Stimulated activated CD4-positive, alpha-beta T cell treated with anti-CD3 and anti-CD28 coated beads, Interleukin-15, amount 100 ng/mL, for 24 hours (primary cell): ENCODE data around the gene C1QTNF1.

Experiments
- DNase-seq: peaks from one replicate; pipeline ENCODE4 v3.0.0-alpha.2; 2020

Gene C1QTNF1

GRCh38 chr17:79082311-79083190, 58.6 kb downstream of the C1QTNF1 start:
- peak; percentile 61 for DNase-seq

GRCh38 chr17:79083191-79083971, 59.4 kb downstream of the C1QTNF1 start:
- no peak for DNase-seq

DNA sequence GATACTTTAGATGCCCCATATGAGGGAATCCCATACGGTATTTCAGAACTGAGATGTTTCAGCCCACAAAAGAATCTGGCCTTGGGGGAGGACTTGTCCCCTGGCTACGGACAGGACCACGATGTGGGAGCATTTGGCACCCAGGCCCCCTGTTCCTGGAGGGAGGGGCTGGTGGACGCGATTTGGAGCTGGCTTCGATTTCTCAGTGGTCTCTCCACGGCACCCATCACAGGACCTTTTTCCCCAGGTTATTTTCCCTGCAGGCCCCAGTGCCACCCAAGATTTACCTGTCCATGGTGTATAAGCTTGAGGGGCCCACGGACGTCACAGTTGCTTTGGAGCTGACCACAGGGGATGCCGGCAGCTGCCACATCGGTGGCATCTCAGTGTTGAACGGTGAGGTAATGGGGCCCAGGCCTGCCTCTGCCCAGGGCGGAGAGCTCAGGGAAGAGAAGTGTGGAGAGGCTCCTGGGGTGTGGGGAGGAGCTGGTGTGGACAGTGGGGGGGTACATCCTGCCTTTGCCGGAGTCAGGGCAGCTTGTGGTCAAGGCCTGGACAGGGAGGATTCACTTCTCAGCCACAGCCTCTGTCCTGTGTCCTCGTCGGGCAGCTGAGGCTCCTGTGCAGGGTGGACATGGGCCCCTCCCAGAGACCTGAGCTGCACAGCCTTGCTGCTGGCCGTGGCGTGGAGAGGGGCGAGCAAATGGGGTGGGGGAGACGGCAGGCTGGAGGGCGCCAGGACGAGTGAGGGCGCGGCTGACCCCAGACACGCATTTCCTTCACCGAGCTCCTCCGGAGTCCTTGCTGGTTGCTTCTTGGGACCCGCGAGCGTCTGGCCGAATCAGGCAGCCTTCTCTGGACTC, 60.6 kb downstream of the C1QTNF1 start:
- no peak for DNase-seq

GRCh38 chr17:79085154-79085920, 61.4 kb downstream of the C1QTNF1 start:
- no peak for DNase-seq

- DNase-seq: no peak
Measured at GRCh38 chr17:79085921-79086551, 62.1 kb downstream of the C1QTNF1 start.

GRCh38 chr17:79086609-79087427, 62.8 kb downstream of the C1QTNF1 start:
- no peak for DNase-seq

GRCh38 chr17:79087428-79088143, 63.6 kb downstream of the C1QTNF1 start:
- DNase-seq: peak; percentile 82

DNA sequence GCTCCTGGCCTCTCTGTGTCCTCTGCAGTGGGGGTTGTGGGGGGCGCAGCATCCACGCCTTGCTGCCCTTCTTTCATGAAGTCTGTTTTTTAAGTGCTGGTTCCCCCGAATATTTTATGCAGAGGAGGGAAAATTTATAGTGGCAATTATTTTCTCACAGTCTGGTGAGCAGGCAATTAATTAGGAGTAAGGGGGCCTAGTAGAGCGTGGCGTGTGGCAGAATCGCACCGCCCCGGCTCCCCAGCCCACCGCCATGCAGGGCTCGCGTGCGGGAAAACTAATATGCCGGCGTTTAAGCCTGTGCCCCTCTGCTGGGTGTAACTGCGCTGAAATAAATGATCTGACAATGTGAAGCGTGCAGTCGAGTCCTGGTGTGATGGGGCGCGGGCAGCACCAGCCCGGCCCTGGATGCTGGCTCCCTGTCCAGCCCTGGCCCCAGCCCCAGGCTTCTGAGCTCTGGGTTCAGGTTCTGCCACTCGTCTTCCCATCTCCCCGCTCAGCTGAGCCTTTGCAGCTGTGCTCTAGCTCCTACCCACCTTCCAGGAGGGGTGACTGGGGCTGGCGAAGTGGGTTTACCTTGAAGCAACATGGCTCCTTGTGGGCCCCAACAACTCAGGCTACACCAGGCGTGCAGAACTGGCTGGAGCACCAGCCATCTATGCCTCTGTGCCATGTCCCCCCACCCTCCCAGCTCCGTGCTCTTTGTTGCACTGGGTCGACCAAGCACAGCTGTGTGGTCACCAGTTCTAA, 64.5 kb downstream of the C1QTNF1 start:
- DNase-seq: no peak

- DNase-seq: no peak
Measured at GRCh38 chr17:79088997-79089328, 65.0 kb downstream of the C1QTNF1 start.

DNA sequence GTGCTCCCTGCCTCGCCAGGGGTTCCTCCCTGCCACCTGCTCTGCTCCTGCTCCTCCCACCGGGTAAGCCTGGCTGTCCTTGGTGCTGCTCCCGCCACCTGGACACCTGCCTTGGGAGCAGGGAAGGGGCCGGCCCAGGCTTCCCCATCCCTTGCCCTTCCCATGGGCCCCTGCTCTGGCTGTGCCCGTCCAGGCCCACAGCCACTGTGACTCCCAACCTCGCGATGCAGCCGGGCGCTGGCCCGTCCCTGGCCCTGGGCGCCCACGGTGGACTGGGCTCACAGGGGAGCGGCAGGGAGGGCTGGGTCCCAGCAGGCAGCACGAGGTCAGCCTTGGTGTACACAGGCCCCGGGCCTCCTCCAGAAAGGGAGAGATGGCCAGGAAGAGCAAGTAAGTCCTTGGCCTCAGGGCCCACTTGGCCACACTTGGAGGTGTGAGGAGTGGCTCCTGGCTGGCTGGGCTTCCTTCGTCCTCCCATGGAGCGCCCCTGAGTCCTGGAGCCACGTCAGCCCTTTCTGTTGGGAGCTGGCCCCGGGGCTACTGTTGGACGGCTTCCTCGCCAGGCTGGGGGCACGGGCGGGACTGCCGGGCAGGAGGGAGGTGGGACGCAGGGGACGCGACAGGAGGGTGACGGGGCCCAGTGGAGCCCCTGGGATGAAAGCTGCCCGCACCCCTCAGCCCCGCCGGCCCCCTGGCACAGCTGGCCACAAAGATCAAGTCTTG, 65.9 kb downstream of the C1QTNF1 start:
- DNase-seq: no peak

DNA sequence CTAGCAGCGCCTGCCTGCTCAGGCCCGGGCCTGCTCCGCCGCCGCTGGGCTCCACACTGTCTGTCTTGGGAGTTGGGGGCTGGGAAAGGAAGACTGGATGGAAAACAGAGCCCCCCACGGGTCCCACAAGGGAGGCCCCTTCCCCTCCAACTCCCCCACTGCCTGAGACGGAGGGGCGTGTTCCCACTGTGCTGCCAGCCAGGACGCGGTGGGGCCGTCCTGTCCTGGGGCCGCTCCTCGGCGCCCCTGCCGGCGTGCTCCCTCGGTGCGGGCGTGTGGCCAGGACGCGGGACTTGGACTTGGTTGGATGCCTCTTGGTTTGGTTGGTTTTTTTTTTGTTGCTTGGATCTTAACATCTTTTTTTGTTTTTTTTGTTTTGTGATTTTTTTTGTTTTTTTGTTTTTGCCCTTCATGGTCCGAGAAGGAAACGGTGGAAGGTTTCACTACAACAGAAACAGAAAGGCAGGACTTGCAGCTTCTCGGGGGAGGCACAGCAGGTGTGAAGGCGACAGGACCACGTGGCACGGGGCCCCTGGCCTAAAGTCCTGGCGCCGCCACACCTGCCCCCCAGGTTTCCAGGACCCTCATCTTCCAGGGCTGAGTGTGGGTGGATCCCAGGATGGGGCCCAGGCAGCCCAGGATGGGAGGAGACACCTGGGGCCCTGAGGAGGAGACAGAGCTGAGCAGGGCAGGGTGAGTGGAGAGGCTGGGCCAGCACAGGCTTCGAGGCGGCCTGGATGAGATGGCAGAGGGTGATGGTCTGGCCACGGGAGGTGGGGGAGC, 66.7 kb downstream of the C1QTNF1 start:
- no peak for DNase-seq

DNA sequence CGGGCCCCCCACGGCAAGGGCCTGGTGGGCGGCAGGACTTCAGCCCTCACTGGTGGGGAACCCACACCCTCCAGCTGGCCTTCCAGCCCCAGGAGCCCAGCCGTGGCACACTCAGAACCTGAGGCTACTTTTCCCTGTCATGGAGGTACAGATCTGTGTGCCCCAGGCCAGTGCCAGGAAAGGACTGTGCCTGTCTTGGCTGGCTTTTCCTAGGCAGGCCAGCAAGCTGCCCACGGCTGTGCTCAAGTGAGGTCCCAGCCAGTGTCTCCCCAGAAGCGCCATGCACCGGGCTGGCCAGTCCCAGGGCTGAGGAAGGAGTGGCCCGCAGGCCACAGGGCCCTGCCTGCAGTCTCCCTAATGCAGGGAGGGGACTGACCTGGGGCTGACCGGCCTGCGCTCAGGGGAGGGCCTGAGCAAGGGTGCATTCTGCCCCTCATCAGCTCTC, 67.3 kb downstream of the C1QTNF1 start:
- DNase-seq: no peak

GRCh38 chr17:79092567-79092966, 68.6 kb downstream of the C1QTNF1 start:
- no peak for DNase-seq

DNA sequence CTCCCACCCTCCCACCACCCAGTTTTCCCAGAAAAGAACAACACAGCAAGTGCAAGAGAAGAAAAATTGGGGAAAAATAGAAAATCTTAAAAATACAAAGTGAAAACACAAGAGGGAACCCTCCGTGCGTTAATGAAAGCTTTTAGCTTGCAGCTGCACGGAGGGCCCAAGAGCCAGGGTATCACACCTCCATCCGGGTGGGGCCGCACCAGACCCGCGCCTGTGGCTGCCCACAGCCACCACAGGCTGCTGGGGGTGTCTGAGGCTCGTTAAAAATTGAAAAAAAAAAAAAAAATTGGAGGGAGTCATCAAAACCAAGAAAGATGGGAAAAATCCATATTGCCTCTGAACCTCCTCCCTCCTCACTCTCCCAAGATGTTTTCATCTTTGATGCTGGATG, 69.3 kb downstream of the C1QTNF1 start:
- no peak for DNase-seq

- no peak for DNase-seq
Measured at GRCh38 chr17:79094261-79094660, 70.3 kb downstream of the C1QTNF1 start.

GRCh38 chr17:79095345-79096055, 71.5 kb downstream of the C1QTNF1 start:
- DNase-seq: no peak

DNA sequence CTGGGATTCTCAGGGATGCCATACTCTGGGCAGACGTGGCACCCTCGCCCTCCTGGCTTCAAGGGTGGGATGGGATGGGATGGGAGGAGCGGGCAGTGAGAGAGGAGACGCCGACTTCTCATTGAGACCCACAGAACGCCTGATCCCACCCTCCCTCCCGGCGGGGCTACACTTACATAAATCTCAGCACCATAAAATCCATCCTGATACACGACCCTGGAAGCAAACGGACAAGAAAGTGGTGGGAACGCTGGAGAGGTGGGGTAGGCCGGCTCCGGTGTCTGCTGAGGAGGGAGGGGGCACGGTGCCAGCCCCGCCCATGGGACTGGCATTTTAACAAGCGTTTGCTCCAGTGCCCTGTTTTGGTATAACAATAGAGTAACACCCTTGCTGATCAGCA, 72.5 kb downstream of the C1QTNF1 start:
- no peak for DNase-seq
